ENCODE results near the gene SLC38A1.

DNA sequence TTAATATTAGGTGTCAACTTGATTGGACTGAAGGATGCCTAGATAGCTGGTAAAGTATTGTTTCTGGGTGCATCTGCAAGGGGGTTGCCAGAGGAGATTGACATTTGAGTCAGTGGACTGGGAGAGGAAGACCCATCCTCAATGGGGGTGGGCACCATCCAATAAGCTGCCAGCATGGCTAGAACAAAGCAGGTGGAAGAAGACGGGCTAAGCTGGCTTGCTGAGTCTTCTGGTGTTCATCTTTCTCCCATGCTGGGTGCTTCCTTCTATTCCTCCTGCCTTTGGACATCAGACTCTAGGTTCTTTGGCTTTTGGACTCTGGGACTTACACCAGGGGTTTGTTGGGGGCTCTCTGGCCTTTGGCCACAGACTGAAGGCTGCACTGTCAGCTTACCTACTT, 87.4 kb downstream of the SLC38A1 start:
- no peak for TF ChIP-seq EZH2 (IDR thresholded peaks at IDR 0.05; ENCODE audit: borderline replicate concordance, low read depth, low read length, severe bottlenecking)
- TF ChIP-seq, protein P1, sequence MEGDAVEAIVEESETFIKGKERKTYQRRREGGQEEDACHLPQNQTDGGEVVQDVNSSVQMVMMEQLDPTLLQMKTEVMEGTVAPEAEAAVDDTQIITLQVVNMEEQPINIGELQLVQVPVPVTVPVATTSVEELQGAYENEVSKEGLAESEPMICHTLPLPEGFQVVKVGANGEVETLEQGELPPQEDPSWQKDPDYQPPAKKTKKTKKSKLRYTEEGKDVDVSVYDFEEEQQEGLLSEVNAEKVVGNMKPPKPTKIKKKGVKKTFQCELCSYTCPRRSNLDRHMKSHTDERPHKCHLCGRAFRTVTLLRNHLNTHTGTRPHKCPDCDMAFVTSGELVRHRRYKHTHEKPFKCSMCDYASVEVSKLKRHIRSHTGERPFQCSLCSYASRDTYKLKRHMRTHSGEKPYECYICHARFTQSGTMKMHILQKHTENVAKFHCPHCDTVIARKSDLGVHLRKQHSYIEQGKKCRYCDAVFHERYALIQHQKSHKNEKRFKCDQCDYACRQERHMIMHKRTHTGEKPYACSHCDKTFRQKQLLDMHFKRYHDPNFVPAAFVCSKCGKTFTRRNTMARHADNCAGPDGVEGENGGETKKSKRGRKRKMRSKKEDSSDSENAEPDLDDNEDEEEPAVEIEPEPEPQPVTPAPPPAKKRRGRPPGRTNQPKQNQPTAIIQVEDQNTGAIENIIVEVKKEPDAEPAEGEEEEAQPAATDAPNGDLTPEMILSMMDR (IDR thresholded peaks at IDR 0.05; ENCODE audit: borderline replicate concordance, extremely low read depth, low read length, poor library complexity, severe bottlenecking): no peak
